ENCODE measurements around the gene KNOP1. TPM values are rescaled to one million over a fixed set of nuclear protein-coding genes. Genes with fewer than 3 reads are reported as not detected.

KNOP1 gene
- total and polyA plus RNA-seq, 2 of the 13 experiments (the other 11 are each of a cell fraction or from before 2014, with no cell fraction given), result 21.2 to 57.5 TPM

DNA sequence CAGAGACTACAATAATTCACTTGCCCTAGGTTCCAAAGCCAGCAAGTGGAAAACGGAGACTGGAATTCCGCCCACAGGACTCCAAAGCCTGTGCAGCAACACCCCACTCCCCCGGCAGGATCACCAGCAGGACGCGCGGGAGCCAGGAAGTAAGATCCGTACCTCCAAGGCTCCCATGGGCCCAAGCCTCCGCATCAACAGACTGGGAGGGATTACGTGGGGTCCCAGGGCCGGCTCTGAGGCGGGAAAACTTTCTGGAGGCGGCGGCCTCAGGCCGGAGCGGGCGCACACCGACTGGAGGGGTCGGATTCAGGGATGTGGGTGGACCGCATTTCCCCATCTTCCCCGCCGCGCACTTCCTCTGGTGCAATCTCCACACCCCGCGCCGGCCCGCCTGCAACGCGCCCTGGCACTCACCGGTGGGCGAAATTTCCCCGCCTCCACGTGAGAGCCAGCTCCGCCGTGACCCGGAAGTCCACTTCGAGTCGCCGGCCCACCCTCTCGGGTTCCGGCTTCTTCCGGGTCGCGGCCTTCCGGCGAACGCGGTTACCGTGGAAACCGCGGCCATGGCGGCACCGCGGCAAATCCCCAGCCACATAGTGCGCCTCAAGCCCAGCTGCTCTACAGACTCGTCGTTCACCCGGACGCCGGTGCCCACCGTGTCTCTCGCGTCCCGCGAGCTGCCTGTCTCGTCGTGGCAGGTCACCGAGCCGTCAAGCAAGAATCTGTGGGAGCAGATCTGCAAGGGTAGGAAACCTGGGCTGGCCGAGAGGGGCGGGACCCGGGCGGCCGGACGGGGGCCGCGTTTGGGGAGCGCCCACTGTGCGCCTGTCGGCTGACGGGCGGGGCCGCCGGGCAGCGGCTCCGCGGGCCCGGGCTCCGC is at the start of gene KNOP1, which contains the start of gene IQCK (continued):
- TF ChIP-seq RAD21 (CRISPR knock-in tag; IDR thresholded peaks at IDR 0.05) (peak; percentile 75), ZNF850 (CRISPR knock-in tag; conservative IDR thresholded peaks at IDR 0.05) (0 out of 2 replicates have a peak, but pooled peaks have one; percentile 12), NR1H2 (CRISPR knock-in tag; IDR thresholded peaks at IDR 0.05; ENCODE audit: borderline replicate concordance, low read depth) (peak; percentile 62; the same call in 1 of the 2 replicates), ZNF335 (CRISPR knock-in tag; IDR thresholded peaks at IDR 0.05) (peak; percentile 83; the same call in 1 of the 2 replicates), HDAC1 (CRISPR knock-in tag; IDR thresholded peaks at IDR 0.05) (peak; percentile 100), ZNF431 (CRISPR knock-in tag; IDR thresholded peaks at IDR 0.05; ENCODE audit: borderline replicate concordance, low read depth) (0 out of 2 replicates have a peak, but pooled peaks have one; percentile 55), SOX6 (IDR thresholded peaks at IDR 0.05) (no peak), SOX6 (CRISPR knock-in tag; IDR thresholded peaks at IDR 0.05) (peak; percentile 81), NFATC3 (CRISPR knock-in tag; IDR thresholded peaks at IDR 0.05) (peak; percentile 95), MIER3 (CRISPR knock-in tag; IDR thresholded peaks at IDR 0.05; ENCODE audit: borderline replicate concordance) (peak; percentile 92; the same call in 1 of the 2 replicates), CENPT (CRISPR knock-in tag; IDR thresholded peaks at IDR 0.05; ENCODE audit: low read depth) (peak; percentile 80), JUND (CRISPR knock-in tag; IDR thresholded peaks at IDR 0.05) (peak; percentile 52; the same call in 1 of the 2 replicates), FIP1L1 (IDR thresholded peaks at IDR 0.05; ENCODE audit: borderline replicate concordance, insufficient read depth, low read depth, low read length) (no peak), ELF3 (CRISPR knock-in tag; IDR thresholded peaks at IDR 0.05) (peak; percentile 84), BRCA1 (CRISPR knock-in tag; IDR thresholded peaks at IDR 0.05) (peak; percentile 24; the same call in 1 of the 2 replicates), KLF11 (CRISPR knock-in tag; IDR thresholded peaks at IDR 0.05) (no peak), ZNF230 (CRISPR knock-in tag; IDR thresholded peaks at IDR 0.05) (peak; percentile 99), MYC (CRISPR knock-in tag; IDR thresholded peaks at IDR 0.05; ENCODE audit: borderline replicate concordance) (peak; percentile 100), ZNF232 (CRISPR knock-in tag; IDR thresholded peaks at IDR 0.05; ENCODE audit: borderline replicate concordance) (peak; percentile 93), ZNF550 (CRISPR knock-in tag; IDR thresholded peaks at IDR 0.05; ENCODE audit: borderline replicate concordance) (no peak)
- TF ChIP-seq, protein P1, sequence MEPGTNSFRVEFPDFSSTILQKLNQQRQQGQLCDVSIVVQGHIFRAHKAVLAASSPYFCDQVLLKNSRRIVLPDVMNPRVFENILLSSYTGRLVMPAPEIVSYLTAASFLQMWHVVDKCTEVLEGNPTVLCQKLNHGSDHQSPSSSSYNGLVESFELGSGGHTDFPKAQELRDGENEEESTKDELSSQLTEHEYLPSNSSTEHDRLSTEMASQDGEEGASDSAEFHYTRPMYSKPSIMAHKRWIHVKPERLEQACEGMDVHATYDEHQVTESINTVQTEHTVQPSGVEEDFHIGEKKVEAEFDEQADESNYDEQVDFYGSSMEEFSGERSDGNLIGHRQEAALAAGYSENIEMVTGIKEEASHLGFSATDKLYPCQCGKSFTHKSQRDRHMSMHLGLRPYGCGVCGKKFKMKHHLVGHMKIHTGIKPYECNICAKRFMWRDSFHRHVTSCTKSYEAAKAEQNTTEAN (CRISPR knock-in tag; conservative IDR thresholded peaks at IDR 0.05), result peak; percentile 79; the same call in 1 of the 2 replicates
- TF ChIP-seq, protein P2, sequence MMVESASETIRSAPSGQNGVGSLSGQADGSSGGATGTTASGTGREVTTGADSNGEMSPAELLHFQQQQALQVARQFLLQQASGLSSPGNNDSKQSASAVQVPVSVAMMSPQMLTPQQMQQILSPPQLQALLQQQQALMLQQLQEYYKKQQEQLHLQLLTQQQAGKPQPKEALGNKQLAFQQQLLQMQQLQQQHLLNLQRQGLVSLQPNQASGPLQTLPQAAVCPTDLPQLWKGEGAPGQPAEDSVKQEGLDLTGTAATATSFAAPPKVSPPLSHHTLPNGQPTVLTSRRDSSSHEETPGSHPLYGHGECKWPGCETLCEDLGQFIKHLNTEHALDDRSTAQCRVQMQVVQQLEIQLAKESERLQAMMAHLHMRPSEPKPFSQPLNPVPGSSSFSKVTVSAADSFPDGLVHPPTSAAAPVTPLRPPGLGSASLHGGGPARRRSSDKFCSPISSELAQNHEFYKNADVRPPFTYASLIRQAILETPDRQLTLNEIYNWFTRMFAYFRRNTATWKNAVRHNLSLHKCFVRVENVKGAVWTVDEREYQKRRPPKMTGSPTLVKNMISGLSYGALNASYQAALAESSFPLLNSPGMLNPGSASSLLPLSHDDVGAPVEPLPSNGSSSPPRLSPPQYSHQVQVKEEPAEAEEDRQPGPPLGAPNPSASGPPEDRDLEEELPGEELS (CRISPR knock-in tag; IDR thresholded peaks at IDR 0.05), result peak; percentile 81
- TF ChIP-seq, protein P3, sequence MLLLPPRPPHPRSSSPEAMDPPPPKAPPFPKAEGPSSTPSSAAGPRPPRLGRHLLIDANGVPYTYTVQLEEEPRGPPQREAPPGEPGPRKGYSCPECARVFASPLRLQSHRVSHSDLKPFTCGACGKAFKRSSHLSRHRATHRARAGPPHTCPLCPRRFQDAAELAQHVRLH (CRISPR knock-in tag; IDR thresholded peaks at IDR 0.05; ENCODE audit: borderline replicate concordance, low read depth), result peak; percentile 96
- TF ChIP-seq, protein P4, sequence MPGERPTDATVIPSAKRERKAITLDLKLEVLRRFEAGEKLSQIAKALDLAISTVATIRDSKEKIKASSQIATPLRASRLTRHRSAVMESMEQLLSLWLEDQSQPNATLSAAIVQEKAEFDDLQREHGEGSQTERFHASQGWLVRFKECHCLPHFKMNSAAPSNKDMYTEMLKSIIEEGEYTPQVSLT (CRISPR knock-in tag; IDR thresholded peaks at IDR 0.05; ENCODE audit: borderline replicate concordance, low read depth), result peak; percentile 77; the same call in 1 of the 2 replicates
- TF ChIP-seq, protein P5, sequence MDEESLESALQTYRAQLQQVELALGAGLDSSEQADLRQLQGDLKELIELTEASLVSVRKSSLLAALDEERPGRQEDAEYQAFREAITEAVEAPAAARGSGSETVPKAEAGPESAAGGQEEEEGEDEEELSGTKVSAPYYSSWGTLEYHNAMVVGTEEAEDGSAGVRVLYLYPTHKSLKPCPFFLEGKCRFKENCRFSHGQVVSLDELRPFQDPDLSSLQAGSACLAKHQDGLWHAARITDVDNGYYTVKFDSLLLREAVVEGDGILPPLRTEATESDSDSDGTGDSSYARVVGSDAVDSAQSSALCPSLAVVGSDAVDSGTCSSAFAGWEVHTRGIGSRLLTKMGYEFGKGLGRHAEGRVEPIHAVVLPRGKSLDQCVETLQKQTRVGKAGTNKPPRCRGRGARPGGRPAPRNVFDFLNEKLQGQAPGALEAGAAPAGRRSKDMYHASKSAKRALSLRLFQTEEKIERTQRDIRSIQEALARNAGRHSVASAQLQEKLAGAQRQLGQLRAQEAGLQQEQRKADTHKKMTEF (CRISPR knock-in tag; IDR thresholded peaks at IDR 0.05), result peak; percentile 98

Data from HepG2 (cell line).